WTC11 (cell line): ENCODE measurements around the gene NSMF. TPM values are rescaled to one million over a fixed set of nuclear protein-coding genes. Genes with fewer than 3 reads are reported as not detected.

Experiments
- ATAC-seq: fragments of 200-7000 bp; cut with Tn5 transposase; 2 replicates; pipeline ENCODE4 v1.10.0; 2021; ENCODE audit warnings: mild to moderate bottlenecking, moderate library complexity
- CTCF ChIA-PET: fragments of 300-600 bp; sonication (Branson Sonifier 250); formaldehyde crosslinking; loops from one replicate; lab custom pipeline; 2021; ENCODE audit warnings: antibody characterized with exemption; lab: Charles Lee
- POLR2A ChIA-PET: fragments of 350-600 bp; sonication (Branson Sonifier 250); formaldehyde crosslinking; loops from one replicate; lab custom pipeline; 2021; ENCODE audit warnings: antibody characterized with exemption; lab: Charles Lee
- DNase-seq: peaks from one replicate; pipeline ENCODE4 v3.0.0; 2021; ENCODE audit warnings: low spot score
- H3K27ac Mint-ChIP-seq: 2 replicates; pipeline ENCODE4 v1.8.0; 2021; ENCODE audit warnings: mixed read lengths
- H3K27me3 Mint-ChIP-seq: 2 replicates; pipeline ENCODE4 v1.8.0; 2021; ENCODE audit warnings: low read depth, mild to moderate bottlenecking, moderate library complexity, mixed read lengths
- H3K36me3 Mint-ChIP-seq: 2 replicates; pipeline ENCODE4 v1.8.0; 2021; ENCODE audit warnings: mixed read lengths
- H3K4me1 Mint-ChIP-seq: 2 replicates; pipeline ENCODE4 v1.8.0; 2022; ENCODE audit warnings: mixed read lengths
- H3K4me3 Mint-ChIP-seq: 2 replicates; pipeline ENCODE4 v1.8.0; 2021; ENCODE audit warnings: mild to moderate bottlenecking, moderate library complexity, mixed read lengths
- H3K9me3 Mint-ChIP-seq: 2 replicates; pipeline ENCODE4 v1.8.0; 2021; ENCODE audit warnings: mixed read lengths
- ATF3 ChIP-seq: sonication (generic); formaldehyde crosslinking; conservative IDR thresholded peaks from 2 replicates; pipeline ENCODE4 v1.8.1; 2022; ENCODE audit warnings: mild to moderate bottlenecking, missing genetic modification reagents
- ESRRA ChIP-seq: sonication (generic); formaldehyde crosslinking; IDR thresholded peaks from 2 replicates; pipeline ENCODE4 v1.8.1; 2022; ENCODE audit warnings: mild to moderate bottlenecking, missing genetic modification reagents, borderline replicate concordance
- ETV6 ChIP-seq: sonication (generic); formaldehyde crosslinking; IDR thresholded peaks from 2 replicates; pipeline ENCODE4 v1.8.1; 2022; ENCODE audit warnings: mild to moderate bottlenecking, missing genetic modification reagents
- FOXP4 ChIP-seq: sonication (generic); formaldehyde crosslinking; IDR thresholded peaks from 2 replicates; pipeline ENCODE4 v1.8.0; 2022; ENCODE audit warnings: mild to moderate bottlenecking, missing genetic modification reagents
- HMGA2 ChIP-seq: fragments of 250-450 bp; sonication (Bioruptor Pico); IDR thresholded peaks from 2 replicates; pipeline ENCODE4 v1.4.0; 2021; ENCODE audit warnings: mild to moderate bottlenecking, moderate library complexity
- KAT7 ChIP-seq: sonication (generic); formaldehyde crosslinking; IDR thresholded peaks from 2 replicates; pipeline ENCODE4 v1.8.1; 2023; ENCODE audit warnings: missing genetic modification reagents, mild to moderate bottlenecking, borderline replicate concordance
- MLX ChIP-seq: sonication (generic); formaldehyde crosslinking; IDR thresholded peaks from 2 replicates; pipeline ENCODE4 v1.8.1; 2023; ENCODE audit warnings: mild to moderate bottlenecking, missing genetic modification reagents, moderate library complexity
- MXD4 ChIP-seq: fragments of 250-450 bp; sonication (Bioruptor Pico); IDR thresholded peaks from 2 replicates; pipeline ENCODE4 v1.8.0; 2021; ENCODE audit warnings: mild to moderate bottlenecking, moderate library complexity, borderline replicate concordance
- MYBL2 ChIP-seq: sonication (generic); formaldehyde crosslinking; IDR thresholded peaks from 2 replicates; pipeline ENCODE4 v1.8.1; 2023; ENCODE audit warnings: mild to moderate bottlenecking, moderate library complexity, missing genetic modification reagents
- NR2C2 ChIP-seq: sonication (generic); formaldehyde crosslinking; IDR thresholded peaks from 2 replicates; pipeline ENCODE4 v1.8.0; 2022; ENCODE audit warnings: mild to moderate bottlenecking, missing genetic modification reagents
- NR3C1 ChIP-seq: sonication (generic); formaldehyde crosslinking; conservative IDR thresholded peaks from 2 replicates; pipeline ENCODE4 v1.8.1; 2023; ENCODE audit warnings: low read depth, mild to moderate bottlenecking, missing genetic modification reagents
- PRRX2 ChIP-seq: fragments of 250-450 bp; sonication (Bioruptor Pico); IDR thresholded peaks from 2 replicates; pipeline ENCODE4 v1.8.0; 2021; ENCODE audit warnings: mild to moderate bottlenecking
- RELA ChIP-seq: sonication (generic); formaldehyde crosslinking; IDR thresholded peaks from 2 replicates; pipeline ENCODE4 v1.8.1; 2022; ENCODE audit warnings: missing genetic modification reagents, mild to moderate bottlenecking, borderline replicate concordance
- SMAD3 ChIP-seq: sonication (generic); formaldehyde crosslinking; IDR thresholded peaks from 2 replicates; pipeline ENCODE4 v1.8.0; 2022; ENCODE audit warnings: missing genetic modification reagents, mild to moderate bottlenecking, borderline replicate concordance
- SOX15 ChIP-seq: fragments of 250-450 bp; sonication (Bioruptor Pico); IDR thresholded peaks from 2 replicates; pipeline ENCODE4 v1.9.0; 2021; ENCODE audit warnings: mild to moderate bottlenecking
- SP1 ChIP-seq: sonication (generic); formaldehyde crosslinking; conservative IDR thresholded peaks from 2 replicates; pipeline ENCODE4 v1.8.1; 2022; ENCODE audit warnings: missing genetic modification reagents
- ZBTB21 ChIP-seq: sonication (generic); formaldehyde crosslinking; IDR thresholded peaks from 2 replicates; pipeline ENCODE4 v1.8.1; 2023; ENCODE audit warnings: mild to moderate bottlenecking, missing genetic modification reagents, borderline replicate concordance
- total RNA-seq: library from RNA; stranded (reverse); gene quantifications from 3 replicates; pipeline ENCODE4 v1.2.3, GENCODE V29; 2021
- TF ChIP-seq, protein P1 (sequence below): sonication (generic); formaldehyde crosslinking; IDR thresholded peaks from 2 replicates; pipeline ENCODE4 v1.8.1; 2023; ENCODE audit warnings: mild to moderate bottlenecking, moderate library complexity, missing genetic modification reagents
- TF ChIP-seq, protein P2 (sequence below): sonication (generic); formaldehyde crosslinking; IDR thresholded peaks from 2 replicates; pipeline ENCODE4 v1.8.0; 2022; ENCODE audit warnings: mild to moderate bottlenecking, missing genetic modification reagents

The NSMF gene
- total RNA-seq, 1 experiment from 2014 or later, result 61.9 TPM

GRCh38 chr9:137462396-137462985 lies 3.4 kb upstream of the NSMF start:
- ATAC-seq (no peak), DNase-seq (no peak)
- ChIA-PET POLR2A (no interaction called here), CTCF (interaction anchor here (0.6 to 1.1 kb wide), 4 partner anchors 72 to 177 kb away, joined by 3 read pairs; no protein-coding TSS in a partner anchor)
- H3K4me3 Mint-ChIP-seq, result no peak overlapping the region
- no peaks in the 10 kb centered on the region for H3K4me1 Mint-ChIP-seq
- TF ChIP-seq SMAD3 (CRISPR knock-in tag) (no peak), FOXP4 (no peak), HMGA2 (no peak), PRRX2 (no peak), SOX15 (CRISPR knock-in tag) (no peak), ESRRA (no peak), MXD4 (CRISPR knock-in tag) (no peak), ZBTB21 (CRISPR knock-in tag) (no peak), NR2C2 (CRISPR knock-in tag) (no peak), RELA (CRISPR knock-in tag) (no peak; the same call in 1 of the 2 replicates), MYBL2 (CRISPR knock-in tag) (no peak), ATF3 (CRISPR knock-in tag) (no peak)
- TF ChIP-seq, protein P1, sequence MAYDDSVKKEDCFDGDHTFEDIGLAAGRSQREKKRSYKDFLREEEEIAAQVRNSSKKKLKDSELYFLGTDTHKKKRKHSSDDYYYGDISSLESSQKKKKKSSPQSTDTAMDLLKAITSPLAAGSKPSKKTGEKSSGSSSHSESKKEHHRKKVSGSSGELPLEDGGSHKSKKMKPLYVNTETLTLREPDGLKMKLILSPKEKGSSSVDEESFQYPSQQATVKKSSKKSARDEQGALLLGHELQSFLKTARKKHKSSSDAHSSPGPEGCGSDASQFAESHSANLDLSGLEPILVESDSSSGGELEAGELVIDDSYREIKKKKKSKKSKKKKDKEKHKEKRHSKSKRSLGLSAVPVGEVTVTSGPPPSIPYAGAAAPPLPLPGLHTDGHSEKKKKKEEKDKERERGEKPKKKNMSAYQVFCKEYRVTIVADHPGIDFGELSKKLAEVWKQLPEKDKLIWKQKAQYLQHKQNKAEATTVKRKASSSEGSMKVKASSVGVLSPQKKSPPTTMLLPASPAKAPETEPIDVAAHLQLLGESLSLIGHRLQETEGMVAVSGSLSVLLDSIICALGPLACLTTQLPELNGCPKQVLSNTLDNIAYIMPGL (CRISPR knock-in tag), result no peak
- TF ChIP-seq, protein P2, sequence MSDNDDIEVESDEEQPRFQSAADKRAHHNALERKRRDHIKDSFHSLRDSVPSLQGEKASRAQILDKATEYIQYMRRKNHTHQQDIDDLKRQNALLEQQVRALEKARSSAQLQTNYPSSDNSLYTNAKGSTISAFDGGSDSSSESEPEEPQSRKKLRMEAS (CRISPR knock-in tag), result no peak
- H3K9me3 Mint-ChIP-seq, result no peaks in the 10 kb centered on the region
- H3K27me3 Mint-ChIP-seq, result no peaks in the 10 kb centered on the region
- no peaks in the 10 kb centered on the region for H3K36me3 Mint-ChIP-seq
- H3K27ac Mint-ChIP-seq, result no peak overlapping the region

GRCh38 chr9:137461663-137462395 lies 2.7 kb upstream of the NSMF start:
- POLR2A ChIA-PET, result interaction anchor here (0.5 to 0.9 kb wide), 3 partner anchors 32 to 221 kb away, joined by 3 to 5 read pairs (median 3); partner anchors contain the start of gene TUBB4B
- ATAC-seq, result peak; percentile 82
- H3K4me3 Mint-ChIP-seq, result peak overlapping the region; percentile 40; the same call in 1 of the 2 replicates
- H3K9me3 Mint-ChIP-seq, result no peaks in the 10 kb centered on the region
- H3K4me1 Mint-ChIP-seq, result no peaks in the 10 kb centered on the region
- H3K27me3 Mint-ChIP-seq, result no peaks in the 10 kb centered on the region
- H3K27ac Mint-ChIP-seq, result no peak overlapping the region
- DNase-seq, result peak; percentile 90
- CTCF ChIA-PET, result interaction anchor here (0.6 to 1.1 kb wide), 7 partner anchors 39 to 476 kb away, joined by 3 to 8 read pairs (median 3); partner anchors contain the start of genes EXD3, NOXA1 and NRARP
- no peaks in the 10 kb centered on the region; the same call in 1 of the 2 replicates for H3K36me3 Mint-ChIP-seq
- TF ChIP-seq SP1 (CRISPR knock-in tag), result peak; percentile 65; the same call in 1 of the 2 replicates
- TF ChIP-seq ETV6, result no peak

GRCh38 chr9:137461316-137461662 lies 2.2 kb upstream of the NSMF start:
- ATAC-seq (no peak), DNase-seq (no peak)
- ChIA-PET POLR2A (interaction anchor here (0.5 to 0.9 kb wide), 2 partner anchors 176 to 220 kb away, joined by 3 read pairs; partner anchors contain the start of gene TUBB4B), CTCF (interaction anchor here (0.8 to 1.1 kb wide), 6 partner anchors 38 to 476 kb away, joined by 3 to 8 read pairs (median 3); partner anchors contain the start of genes EXD3, NOXA1 and NRARP)
- H3K4me3 Mint-ChIP-seq, result no peak overlapping the region
- TF ChIP-seq SOX15 (CRISPR knock-in tag) (no peak), NR3C1 (CRISPR knock-in tag) (no peak), KAT7 (no peak), ETV6 (no peak), MLX (CRISPR knock-in tag) (no peak)
- H3K4me1 Mint-ChIP-seq, result no peaks in the 10 kb centered on the region
- no peak overlapping the region for H3K27ac Mint-ChIP-seq
- H3K9me3 Mint-ChIP-seq, result no peaks in the 10 kb centered on the region
- no peaks in the 10 kb centered on the region for H3K27me3 Mint-ChIP-seq
- H3K36me3 Mint-ChIP-seq, result peaks cover 3% of the 10 kb centered on the region; the same call in 1 of the 2 replicates
